Left hindlimb (tissue), 1 donor: ENCODE results near the gene ZNF300.
"Not testable (repeated sequence)": the region's sequence is repeated elsewhere in the genome, so short reads cannot be mapped to it uniquely, and the experiment has no call there.

Experiments used
- DNase-seq: peaks from one replicate; pipeline ENCODE4 v3.0.0-alpha.2; 2018

ZNF300 gene

GRCh38 chr5:150904479-150905311 is at the start of gene ZNF300:
TSS of gene ZNF300 (minus strand) at chr5:150904980. CDS start at chr5:150903155, 1,825 bp downstream.
- DNase-seq = peak; percentile 95

- DNase-seq = no peak
Measured at GRCh38 chr5:150948539-150948938, 43.8 kb upstream of the ZNF300 start.

- peak; percentile 93 for DNase-seq
Measured at GRCh38 chr5:150946351-150946905, 41.6 kb upstream of the ZNF300 start.

- DNase-seq = no peak
Measured at GRCh38 chr5:150945947-150946346, 41.2 kb upstream of the ZNF300 start.

- no peak for DNase-seq
Measured at GRCh38 chr5:150945486-150945885, 40.7 kb upstream of the ZNF300 start.

GRCh38 chr5:150931368-150931965 is 26.7 kb upstream of the ZNF300 start:
- no peak for DNase-seq

GRCh38 chr5:150918613-150919012 is 13.8 kb upstream of the ZNF300 start:
- DNase-seq = no peak

- no peak for DNase-seq
Measured at GRCh38 chr5:150912312-150912814, 7.6 kb upstream of the ZNF300 start.

GRCh38 chr5:150905312-150905683 is 518 bp upstream of the ZNF300 start:
- no peak for DNase-seq

GRCh38 chr5:150901446-150901845 is 3.3 kb downstream of the ZNF300 start:
- no peak for DNase-seq

- no peak for DNase-seq
Measured at GRCh38 chr5:150895431-150896428, 9.1 kb downstream of the ZNF300 start.

GRCh38 chr5:150879358-150879757 is 25.4 kb downstream of the ZNF300 start:
- DNase-seq = no peak

GRCh38 chr5:150862070-150862469 is 42.7 kb downstream of the ZNF300 start:
- no peak for DNase-seq

- DNase-seq = no peak
Measured at GRCh38 chr5:150860246-150860821, 44.4 kb downstream of the ZNF300 start.

- DNase-seq = not testable (repeated sequence)
Measured at GRCh38 chr5:150856700-150857099, 48.1 kb downstream of the ZNF300 start.

GRCh38 chr5:150853561-150853960 is 51.2 kb downstream of the ZNF300 start:
- no peak for DNase-seq

- DNase-seq = no peak
Measured at GRCh38 chr5:150851039-150851438, 53.7 kb downstream of the ZNF300 start.

GRCh38 chr5:150848271-150848670 is 56.5 kb downstream of the ZNF300 start:
- no peak for DNase-seq

- no peak for DNase-seq
Measured at GRCh38 chr5:150847334-150847695, 57.5 kb downstream of the ZNF300 start.

GRCh38 chr5:150846654-150847333 is 58.0 kb downstream of the ZNF300 start:
- DNase-seq = peak; percentile 48

GRCh38 chr5:150846308-150846653 is 58.5 kb downstream of the ZNF300 start, which contains the start of gene IRGM:
TSS of gene IRGM (plus strand) at chr5:150846521. CDS start at chr5:150848124, 1,603 bp downstream.
- DNase-seq = not testable (repeated sequence)
